Activated naive CD8-positive, alpha-beta T cell treated with anti-CD3 and anti-CD28 coated beads, Interleukin-2, amount 50 U/mL, for 24 hours (primary cell): ENCODE measurements around the gene TMPO.
A peak's percentile ranks its signal among the peaks of the same experiment; 100 is the strongest.
"Not testable (repeated sequence)": the region's sequence is repeated elsewhere in the genome, so short reads cannot be mapped to it uniquely, and the experiment has no call there.

ENCODE experiments used
- ATAC-seq: fragments of 150-1000 bp; cut with Tn5 transposase; one replicate; pipeline ENCODE4 v1.10.0; 2021
- DNase-seq: peaks from one replicate; pipeline ENCODE4 v3.0.0; 2021
- H3K27ac Mint-ChIP-seq: one replicate; pipeline ENCODE4 v1.8.0; 2021; ENCODE audit warnings: mild to moderate bottlenecking, mixed read lengths
- H3K27me3 Mint-ChIP-seq: one replicate; pipeline ENCODE4 v1.8.0; 2021; ENCODE audit warnings: mixed read lengths
- H3K36me3 Mint-ChIP-seq: one replicate; pipeline ENCODE4 v1.8.0; 2021; ENCODE audit warnings: low read depth, mixed read lengths
- H3K4me1 Mint-ChIP-seq: one replicate; pipeline ENCODE4 v1.8.0; 2021; ENCODE audit warnings: mixed read lengths
- H3K4me3 Mint-ChIP-seq: one replicate; pipeline ENCODE4 v1.8.0; 2021; ENCODE audit warnings: mild to moderate bottlenecking, moderate library complexity, mixed read lengths
- H3K9me3 Mint-ChIP-seq: one replicate; pipeline ENCODE4 v1.8.0; 2021; ENCODE audit warnings: mixed read lengths

Gene TMPO

DNA sequence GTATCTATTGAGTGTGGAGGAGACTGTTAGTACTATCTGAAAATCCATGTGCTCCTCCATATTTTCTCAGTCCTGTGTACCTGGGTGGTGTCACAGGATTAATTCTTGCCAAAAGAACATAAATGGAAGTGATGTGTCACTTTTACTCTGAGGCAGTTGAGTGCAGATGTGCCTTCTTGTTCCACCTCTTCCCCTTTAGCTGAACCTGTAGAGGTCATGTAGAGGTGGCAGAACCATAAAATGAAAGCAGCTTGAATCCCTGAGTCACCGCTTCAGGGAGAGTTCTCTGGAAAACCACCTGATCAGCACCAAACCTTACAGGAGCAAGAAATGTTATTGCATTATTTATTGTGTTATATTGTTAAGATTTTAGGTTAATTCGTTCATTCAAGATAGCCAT lies 63.4 kb downstream of the TMPO start:
- DNase-seq = no peak
- no peak overlapping the region for H3K4me3 Mint-ChIP-seq
- H3K4me1 Mint-ChIP-seq = no peaks in the 10 kb centered on the region
- no peaks in the 10 kb centered on the region for H3K36me3 Mint-ChIP-seq
- ATAC-seq = no peak
- H3K27me3 Mint-ChIP-seq = no peaks in the 10 kb centered on the region
- H3K9me3 Mint-ChIP-seq = no peaks in the 10 kb centered on the region
- no peak overlapping the region for H3K27ac Mint-ChIP-seq

DNA sequence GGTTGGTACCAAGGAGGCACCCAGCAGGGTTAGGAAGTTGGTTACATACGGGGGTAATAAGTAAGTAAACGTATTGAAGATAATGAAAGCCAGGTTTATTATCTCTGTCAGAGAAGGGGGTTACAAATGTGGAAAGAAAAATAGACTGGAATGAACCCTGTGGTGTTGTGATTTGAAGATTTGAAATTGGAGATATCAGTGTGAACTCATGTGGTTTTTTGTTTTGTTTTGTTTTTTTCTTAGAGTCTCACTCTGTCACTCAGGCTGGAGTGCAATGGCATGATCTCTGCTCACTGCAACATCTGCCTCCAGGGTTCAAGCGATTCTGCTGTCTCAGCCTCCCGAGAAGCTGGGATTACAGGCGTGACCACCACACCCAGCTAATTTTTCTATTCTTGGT lies 64.0 kb downstream of the TMPO start:
- H3K27me3 Mint-ChIP-seq = no peaks in the 10 kb centered on the region
- H3K36me3 Mint-ChIP-seq = no peaks in the 10 kb centered on the region
- no peaks in the 10 kb centered on the region for H3K9me3 Mint-ChIP-seq
- ATAC-seq (no peak), DNase-seq (no peak)
- H3K27ac Mint-ChIP-seq = no peak overlapping the region
- H3K4me3 Mint-ChIP-seq = no peak overlapping the region
- no peaks in the 10 kb centered on the region for H3K4me1 Mint-ChIP-seq

DNA sequence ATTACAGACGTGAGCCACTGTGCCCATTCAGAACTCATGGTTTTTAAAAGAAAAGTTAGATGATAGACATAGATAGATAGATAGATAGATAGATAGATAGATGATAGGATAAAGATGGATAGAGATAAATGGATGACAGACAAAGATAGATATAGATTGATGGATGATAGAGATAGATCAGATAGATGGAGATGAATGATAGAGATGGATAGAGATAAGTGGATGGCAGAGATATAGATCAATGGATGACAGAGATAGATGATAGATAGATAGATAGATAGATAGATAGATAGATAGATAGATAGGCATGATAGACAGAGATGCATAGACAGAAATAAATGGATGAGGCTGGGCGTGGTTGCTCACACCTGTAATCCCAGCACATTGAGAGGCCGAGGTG lies 64.4 kb downstream of the TMPO start:
- Mint-ChIP-seq H3K27me3 (no peaks in the 10 kb centered on the region), H3K9me3 (no peaks in the 10 kb centered on the region), H3K4me3 (no peak overlapping the region), H3K4me1 (no peaks in the 10 kb centered on the region), H3K27ac (no peak overlapping the region), H3K36me3 (no peaks in the 10 kb centered on the region)
- ATAC-seq (no peak), DNase-seq (no peak)

DNA sequence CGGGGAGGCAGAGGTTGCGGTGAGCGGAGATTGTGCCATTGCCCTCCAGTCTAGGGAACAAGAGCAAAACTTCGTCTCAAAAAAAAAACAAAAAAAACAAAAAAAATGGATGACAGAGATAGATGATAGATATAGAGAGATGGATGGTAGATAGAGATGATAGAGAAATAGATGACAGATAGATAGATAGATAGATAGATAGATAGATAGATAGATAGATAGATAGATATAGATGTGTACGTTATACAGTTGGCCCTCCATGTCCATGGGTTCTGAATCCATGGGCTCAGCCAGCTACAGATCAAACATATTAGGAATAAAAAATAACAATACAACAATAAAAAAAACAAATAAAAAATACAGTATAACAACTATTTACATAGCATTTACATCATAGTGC lies 65.3 kb downstream of the TMPO start:
- Mint-ChIP-seq H3K9me3 (no peaks in the 10 kb centered on the region), H3K4me3 (no peak overlapping the region), H3K36me3 (no peaks in the 10 kb centered on the region), H3K4me1 (no peaks in the 10 kb centered on the region), H3K27me3 (no peaks in the 10 kb centered on the region), H3K27ac (no peak overlapping the region)
- ATAC-seq = no peak
- no peak for DNase-seq

DNA sequence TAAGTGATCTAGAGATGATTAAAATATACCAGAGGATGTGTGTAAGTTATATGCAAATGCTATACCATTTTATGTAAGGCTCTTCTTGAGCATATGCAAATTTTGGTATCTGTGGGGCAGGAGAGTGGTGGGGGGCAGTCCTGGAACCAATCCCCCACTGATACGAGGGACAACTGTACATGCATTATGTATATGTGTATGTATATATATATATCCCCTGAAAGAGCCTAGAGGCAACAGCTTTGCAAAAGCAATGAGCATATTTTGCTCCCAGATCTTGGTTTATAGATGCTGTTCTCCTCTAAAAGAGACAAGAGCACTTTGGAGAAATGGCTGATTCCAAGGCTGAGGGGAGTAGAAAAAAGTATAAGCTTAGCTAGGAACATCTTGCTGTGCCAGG lies 65.7 kb downstream of the TMPO start:
- Mint-ChIP-seq H3K4me1 (no peaks in the 10 kb centered on the region), H3K4me3 (no peak overlapping the region), H3K9me3 (no peaks in the 10 kb centered on the region), H3K27me3 (no peaks in the 10 kb centered on the region), H3K27ac (no peak overlapping the region), H3K36me3 (no peaks in the 10 kb centered on the region)
- ATAC-seq (no peak), DNase-seq (no peak)

DNA sequence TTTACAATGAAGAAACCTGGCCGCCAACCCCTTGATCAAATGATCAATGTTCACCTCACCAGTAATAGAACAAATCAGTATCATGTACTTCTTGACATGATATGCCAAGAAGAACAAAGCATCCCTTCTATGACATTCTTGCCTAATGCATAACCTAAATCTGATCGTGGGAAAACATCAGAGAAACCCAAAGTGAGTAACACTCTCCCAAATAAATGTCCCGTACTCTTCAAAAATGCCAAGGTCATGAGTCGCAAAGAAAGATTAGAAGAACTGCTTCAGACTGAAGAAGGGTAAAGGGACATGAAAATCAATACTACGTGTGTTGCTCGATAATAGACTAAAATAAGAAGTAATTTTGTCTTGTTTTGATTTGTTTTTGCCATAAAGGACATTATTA lies 66.7 kb downstream of the TMPO start:
- Mint-ChIP-seq H3K9me3 (no peaks in the 10 kb centered on the region), H3K27me3 (no peaks in the 10 kb centered on the region), H3K4me1 (no peaks in the 10 kb centered on the region), H3K4me3 (no peak overlapping the region), H3K27ac (no peak overlapping the region), H3K36me3 (no peaks in the 10 kb centered on the region)
- ATAC-seq (no peak), DNase-seq (no peak)

DNA sequence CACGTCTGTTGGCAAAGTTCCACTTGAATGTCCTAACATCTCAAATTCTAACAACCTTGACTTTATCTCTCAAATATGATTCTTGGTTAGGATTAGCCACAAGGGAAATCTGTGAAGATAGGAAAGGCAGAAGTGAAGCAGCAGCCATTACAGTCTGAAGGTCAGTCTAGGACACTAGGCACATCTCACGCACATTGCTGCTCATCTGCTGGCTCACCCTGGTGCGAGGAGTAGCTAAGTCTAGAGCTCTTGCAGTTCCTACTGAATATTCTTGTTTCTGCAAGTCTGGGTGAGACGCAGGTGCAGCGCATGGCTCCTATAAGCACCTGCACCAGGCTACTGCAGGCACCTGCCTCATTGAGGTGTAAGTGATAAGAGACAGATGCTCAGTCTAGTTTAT lies 71.7 kb downstream of the TMPO start:
- Mint-ChIP-seq H3K9me3 (no peaks in the 10 kb centered on the region), H3K27me3 (no peaks in the 10 kb centered on the region), H3K36me3 (no peaks in the 10 kb centered on the region), H3K4me1 (no peaks in the 10 kb centered on the region), H3K27ac (no peak overlapping the region), H3K4me3 (no peak overlapping the region)
- DNase-seq = no peak
- no peak for ATAC-seq

DNA sequence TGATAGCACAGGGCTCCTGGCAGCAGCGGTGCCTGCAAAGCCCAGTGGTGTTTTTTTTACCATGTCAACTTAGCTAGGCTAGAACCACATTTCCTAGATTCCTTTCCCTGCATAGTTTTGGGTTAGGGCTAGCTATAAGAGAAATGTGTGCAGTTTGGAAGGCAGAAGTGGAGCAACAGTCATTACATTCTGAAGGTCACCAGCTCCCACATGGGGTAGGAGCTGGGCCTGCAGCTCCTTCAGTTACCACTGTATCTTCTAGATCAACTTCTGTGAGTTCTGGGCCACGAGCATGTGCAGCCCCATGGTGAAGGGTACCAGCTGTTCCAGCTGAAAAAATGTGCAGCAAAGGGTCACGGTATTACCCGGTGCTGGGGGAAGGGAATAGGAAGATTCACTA lies 75.8 kb downstream of the TMPO start:
- H3K4me3 Mint-ChIP-seq = no peak overlapping the region
- H3K4me1 Mint-ChIP-seq = peaks cover 20% of the 10 kb centered on the region
- H3K27me3 Mint-ChIP-seq = no peaks in the 10 kb centered on the region
- no peaks in the 10 kb centered on the region for H3K9me3 Mint-ChIP-seq
- DNase-seq = no peak
- no peak overlapping the region for H3K27ac Mint-ChIP-seq
- ATAC-seq = no peak
- peaks cover 23% of the 10 kb centered on the region for H3K36me3 Mint-ChIP-seq

DNA sequence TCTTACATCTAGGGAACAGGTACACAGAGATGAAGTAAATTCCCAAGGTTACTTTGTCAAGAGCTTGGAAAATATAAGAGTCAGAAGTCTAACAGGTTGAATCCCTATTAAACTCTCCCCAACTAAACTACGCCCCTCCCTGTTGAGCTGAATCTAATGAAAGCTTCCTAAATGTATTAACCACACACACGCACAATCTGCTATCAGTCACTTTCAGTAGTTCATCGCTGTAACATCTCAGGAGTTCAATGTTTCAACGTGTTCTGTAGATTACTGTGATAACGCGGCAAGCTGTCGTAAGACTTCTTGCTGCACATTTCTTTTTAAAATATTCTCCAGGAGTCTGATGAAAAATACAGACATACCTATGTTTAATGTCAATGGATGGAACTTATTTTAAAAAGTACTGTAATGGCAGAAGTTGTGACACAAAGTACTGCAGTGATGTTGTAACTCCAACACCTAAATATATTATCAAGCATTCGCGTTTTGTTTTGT lies 77.5 kb downstream of the TMPO start:
- peaks cover 39% of the 10 kb centered on the region for H3K36me3 Mint-ChIP-seq
- peaks cover 35% of the 10 kb centered on the region for H3K4me1 Mint-ChIP-seq
- H3K27ac Mint-ChIP-seq = peak overlapping the region; percentile 99
- ATAC-seq (no peak), DNase-seq (no peak)
- H3K9me3 Mint-ChIP-seq = no peaks in the 10 kb centered on the region
- peak overlapping the region; percentile 98 for H3K4me3 Mint-ChIP-seq
- H3K27me3 Mint-ChIP-seq = no peaks in the 10 kb centered on the region

DNA sequence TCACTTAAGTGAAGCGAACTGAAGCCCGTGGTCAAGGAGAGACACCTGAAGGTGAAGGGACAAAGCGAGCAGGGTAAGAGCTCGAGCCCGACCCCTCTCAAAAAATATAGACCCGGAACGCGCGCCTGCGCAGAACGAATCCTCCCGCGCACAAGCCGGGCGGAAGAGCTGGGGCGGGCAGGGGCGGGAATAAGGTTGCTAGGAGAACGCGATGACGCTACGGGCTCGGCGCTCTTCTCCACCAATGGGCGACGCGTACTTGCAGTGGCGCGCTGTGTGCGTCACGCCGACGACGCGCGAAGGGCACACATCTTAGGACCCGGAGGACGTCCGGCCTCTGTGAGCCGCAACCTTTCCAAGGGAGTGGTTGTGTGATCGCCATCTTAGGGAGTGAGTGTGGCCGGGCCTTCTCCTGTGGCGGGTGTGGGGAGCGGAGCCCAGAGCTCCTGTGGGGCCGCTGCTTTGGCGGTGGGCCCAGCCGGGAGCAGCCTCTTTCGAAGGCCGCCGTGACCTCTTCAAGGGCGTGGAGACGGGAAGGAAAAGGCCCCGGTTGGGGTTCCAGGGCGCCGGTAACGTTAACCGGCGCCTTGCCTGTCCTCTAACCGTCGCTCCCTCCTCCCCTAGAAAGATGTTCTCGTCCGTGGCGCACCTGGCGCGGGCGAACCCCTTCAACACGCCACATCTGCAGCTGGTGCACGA lies 78.1 kb downstream of the TMPO start, which contains the start of gene SLC25A3:
Gene SLC25A3, plus strand, starts transcription at position 336 of the 699 bp plus-strand sequence. Its CDS starts 293 bp downstream, at position 629.
- Mint-ChIP-seq H3K4me1 (peaks cover 41% of the 10 kb centered on the region), H3K27ac (peak within 1 kb of the TSS; percentile 99), H3K9me3 (no peaks in the 10 kb centered on the region), H3K27me3 (no peaks in the 10 kb centered on the region), H3K4me3 (peak within 1 kb of the TSS; percentile 98), H3K36me3 (peaks cover 45% of the 10 kb centered on the region)
- peak; percentile 99 for ATAC-seq
- peak; percentile 96 for DNase-seq

DNA sequence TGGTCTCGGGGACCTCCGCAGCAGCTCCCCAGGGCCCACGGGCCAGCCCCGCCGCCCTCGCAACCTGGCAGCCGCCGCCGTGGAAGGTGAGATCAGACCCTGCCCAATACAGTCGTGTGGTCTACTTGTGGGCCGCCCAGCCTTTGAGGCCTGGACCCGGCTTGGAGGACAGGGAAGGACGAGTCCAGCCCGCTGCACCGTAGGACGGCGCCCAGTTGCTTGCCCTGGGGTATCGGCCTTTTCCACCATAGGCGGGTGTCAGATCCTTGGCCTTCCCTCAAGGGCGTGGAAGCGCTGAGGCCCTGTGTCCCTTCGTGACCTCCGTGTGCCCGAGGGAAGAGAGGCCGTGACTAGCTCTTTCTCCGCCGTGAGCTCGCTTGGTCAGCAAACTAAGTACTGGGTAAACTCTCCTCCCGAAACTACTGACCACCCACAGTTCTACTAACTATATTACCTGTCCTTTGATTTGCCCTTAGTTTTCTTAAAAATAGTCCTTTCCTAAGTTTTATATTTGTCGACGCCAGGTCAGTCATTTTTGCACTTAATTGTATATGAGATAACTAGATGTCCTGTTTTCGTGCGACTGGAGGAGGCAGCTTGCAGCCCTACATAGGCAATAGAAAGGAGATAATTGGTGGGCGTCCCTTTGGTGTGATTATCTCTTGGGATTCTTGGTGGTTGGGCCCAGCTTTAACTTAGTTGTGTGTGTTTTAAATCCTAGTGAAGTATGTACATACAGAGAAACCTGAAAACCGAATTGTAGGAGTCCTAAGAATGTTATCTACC lies 78.9 kb downstream of the TMPO start:
- ATAC-seq (no peak), DNase-seq (no peak)
- Mint-ChIP-seq H3K36me3 (peaks cover 51% of the 10 kb centered on the region), H3K4me3 (peak overlapping the region; percentile 98), H3K27ac (peak overlapping the region; percentile 99), H3K4me1 (peaks cover 43% of the 10 kb centered on the region), H3K9me3 (no peaks in the 10 kb centered on the region), H3K27me3 (no peaks in the 10 kb centered on the region)

DNA sequence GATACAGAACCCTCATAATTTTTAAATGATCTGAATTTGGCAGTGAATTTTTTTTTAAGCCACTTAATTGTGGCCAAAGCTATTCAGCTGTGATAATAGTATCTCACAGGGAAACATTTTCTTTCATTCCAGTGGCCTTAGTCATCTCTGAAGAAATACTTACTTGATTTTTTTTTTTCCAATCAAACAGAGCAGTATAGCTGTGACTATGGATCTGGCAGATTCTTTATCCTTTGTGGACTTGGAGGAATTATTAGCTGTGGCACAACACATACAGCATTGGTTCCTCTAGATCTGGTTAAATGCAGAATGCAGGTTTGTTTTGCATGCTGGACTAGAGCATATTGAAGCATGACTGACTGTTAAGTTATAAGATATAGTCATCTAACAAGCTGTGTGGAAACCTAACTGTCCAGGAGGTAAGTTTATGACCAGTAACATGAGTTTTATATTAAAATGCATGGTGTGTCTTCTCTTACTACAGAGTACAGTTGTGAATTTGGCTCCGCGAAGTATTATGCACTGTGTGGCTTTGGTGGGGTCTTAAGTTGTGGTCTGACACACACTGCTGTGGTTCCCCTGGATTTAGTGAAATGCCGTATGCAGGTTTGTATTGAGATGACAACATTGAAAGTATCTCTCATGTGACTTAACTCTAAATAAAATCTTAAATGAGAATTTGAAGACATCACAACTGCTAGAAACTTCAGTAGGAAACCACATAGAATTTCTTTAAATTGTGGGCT lies 80.0 kb downstream of the TMPO start:
- peaks cover 44% of the 10 kb centered on the region for H3K4me1 Mint-ChIP-seq
- peaks cover 61% of the 10 kb centered on the region for H3K36me3 Mint-ChIP-seq
- H3K4me3 Mint-ChIP-seq = peak overlapping the region; percentile 98
- H3K27me3 Mint-ChIP-seq = no peaks in the 10 kb centered on the region
- no peaks in the 10 kb centered on the region for H3K9me3 Mint-ChIP-seq
- no peak for ATAC-seq
- no peak for DNase-seq
- peak overlapping the region; percentile 99 for H3K27ac Mint-ChIP-seq

DNA sequence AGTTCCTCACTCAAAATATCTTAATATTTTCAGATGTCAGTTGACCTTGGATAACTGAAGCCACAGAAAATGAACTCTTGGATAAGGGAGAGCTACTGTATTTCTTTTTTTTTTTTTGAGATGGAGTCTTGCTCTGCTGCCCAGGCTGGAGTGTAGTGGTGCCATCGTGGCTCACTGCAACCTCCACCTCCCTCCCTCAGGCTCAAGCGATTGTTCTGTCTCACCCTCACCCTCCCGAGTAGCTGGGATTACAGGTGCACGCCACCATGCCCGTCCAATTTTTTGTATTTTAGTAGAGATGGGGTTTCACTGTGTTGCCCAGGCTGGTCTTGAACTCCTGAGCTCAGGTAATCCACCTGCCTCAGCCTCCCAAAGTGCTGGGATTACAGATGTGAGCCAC lies 81.9 kb downstream of the TMPO start:
- not testable (repeated sequence) for H3K27me3 Mint-ChIP-seq, H3K9me3 Mint-ChIP-seq, DNase-seq, ATAC-seq
- Mint-ChIP-seq H3K27ac (peak overlapping the region; percentile 56), H3K36me3 (peaks cover 77% of the 10 kb centered on the region), H3K4me1 (peaks cover 44% of the 10 kb centered on the region), H3K4me3 (peak overlapping the region; percentile 40)
